Femur (tissue), 1 donor: Measurements from ENCODE around the gene GHR.
"Not testable (repeated sequence)": the region's sequence is repeated elsewhere in the genome, so short reads cannot be mapped to it uniquely, and the experiment has no call there.

Experiments used
- DNase-seq: peaks from one replicate; pipeline ENCODE4 v3.0.0-alpha.2; 2017

GHR gene

DNA sequence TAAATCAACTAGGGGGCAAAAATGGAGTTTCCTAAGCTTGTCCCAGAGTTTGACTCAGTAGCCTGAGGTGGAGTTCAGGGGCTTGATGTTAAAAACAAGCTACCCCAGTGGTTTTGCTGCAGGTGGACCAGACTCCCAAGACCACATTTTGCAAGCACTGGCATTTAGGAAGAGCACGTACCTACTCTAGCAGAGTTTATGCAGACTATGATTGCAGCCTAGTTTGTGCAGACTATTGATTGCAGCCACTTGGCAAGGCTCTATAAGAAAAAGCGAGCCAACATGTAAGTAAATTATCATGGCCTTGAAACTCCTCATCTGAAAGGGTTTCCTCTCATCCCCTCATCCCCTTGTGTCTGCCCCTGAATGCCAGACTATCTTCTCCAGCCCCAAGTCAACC is 231.4 kb downstream of the GHR start:
- DNase-seq: no peak

DNA sequence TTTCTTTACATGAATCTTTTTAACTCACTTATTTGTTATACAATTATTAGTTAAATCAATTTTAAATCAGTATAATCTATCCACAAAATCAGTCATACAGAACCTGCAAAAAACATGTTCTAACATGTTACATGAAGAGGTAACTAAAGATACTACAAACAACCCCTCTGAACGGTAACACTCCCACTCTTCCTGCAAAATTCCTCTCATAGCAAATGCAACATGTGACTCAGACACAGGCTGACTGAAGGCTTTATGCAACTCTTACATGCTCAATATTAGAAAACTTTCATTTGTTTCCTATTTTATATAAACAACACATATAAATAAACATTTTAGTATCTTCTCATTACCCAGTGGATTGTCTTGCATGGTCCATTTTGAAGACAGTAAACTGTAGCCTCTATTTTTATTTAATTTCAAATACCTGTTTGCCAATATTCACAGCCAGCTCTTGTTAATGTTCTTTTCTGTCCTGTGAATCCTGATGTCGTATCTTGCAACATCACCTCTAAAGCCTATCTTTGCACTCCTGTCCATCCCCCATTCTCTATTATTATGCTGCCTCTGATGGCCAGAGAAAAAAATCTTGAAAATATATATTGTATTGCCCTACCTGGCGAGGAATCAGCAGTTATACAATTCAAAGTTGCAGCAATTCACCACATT is 232.9 kb downstream of the GHR start:
- DNase-seq: no peak

DNA sequence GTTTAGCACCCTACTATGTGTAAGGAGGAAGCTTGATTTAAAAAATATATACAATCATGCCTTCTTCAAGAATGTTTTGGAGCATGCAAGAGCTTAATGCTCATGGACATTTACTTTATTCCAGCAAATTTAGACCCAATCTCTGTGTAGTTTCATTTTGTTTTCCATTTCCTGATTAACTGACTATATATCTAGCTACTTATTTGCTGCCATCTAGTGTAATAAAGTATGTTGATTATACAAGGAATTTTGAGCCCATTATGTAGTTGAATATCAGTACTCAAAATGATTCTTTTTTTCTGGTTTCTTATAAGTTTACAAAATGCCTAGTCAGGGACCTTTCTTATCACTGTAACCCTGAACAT is 233.4 kb downstream of the GHR start:
- DNase-seq: no peak

DNA sequence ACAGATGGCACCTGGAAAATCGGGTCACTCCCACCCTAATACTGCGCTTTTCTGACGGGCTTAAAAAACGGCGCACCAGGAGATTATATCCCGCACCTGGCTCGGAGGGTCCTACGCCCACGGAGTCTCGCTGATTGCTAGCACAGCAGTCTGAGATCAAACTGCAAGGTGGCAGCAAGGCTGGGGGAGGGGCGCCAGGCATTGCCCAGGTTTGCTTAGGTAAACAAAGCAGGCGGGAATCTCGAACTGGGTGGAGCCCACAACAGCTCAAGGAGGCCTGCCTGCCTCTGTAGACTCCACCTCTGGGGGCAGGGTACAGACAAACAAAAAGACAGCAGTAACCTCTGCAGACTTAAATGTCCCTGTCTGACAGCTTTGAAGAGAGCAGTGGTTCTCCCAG is 236.6 kb downstream of the GHR start:
- DNase-seq: not testable (repeated sequence)

DNA sequence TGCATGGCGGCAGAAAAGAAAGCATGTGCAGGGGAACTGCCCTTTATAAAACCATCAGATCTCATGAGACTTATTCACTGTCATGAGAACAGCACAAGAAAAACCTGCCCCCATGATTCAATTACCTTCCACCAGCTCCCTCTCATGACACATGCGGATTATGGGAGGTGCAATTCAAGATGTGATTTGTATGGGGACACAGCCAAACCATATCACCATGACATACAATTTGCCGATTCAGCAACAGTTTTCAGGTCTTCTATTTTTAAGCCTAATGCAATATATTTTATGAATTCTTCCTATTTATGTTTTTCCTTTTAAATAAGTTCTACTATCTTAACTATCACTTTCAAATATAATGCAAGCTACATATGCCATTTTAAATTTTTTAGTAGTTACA is 242.6 kb downstream of the GHR start:
- no peak for DNase-seq

DNA sequence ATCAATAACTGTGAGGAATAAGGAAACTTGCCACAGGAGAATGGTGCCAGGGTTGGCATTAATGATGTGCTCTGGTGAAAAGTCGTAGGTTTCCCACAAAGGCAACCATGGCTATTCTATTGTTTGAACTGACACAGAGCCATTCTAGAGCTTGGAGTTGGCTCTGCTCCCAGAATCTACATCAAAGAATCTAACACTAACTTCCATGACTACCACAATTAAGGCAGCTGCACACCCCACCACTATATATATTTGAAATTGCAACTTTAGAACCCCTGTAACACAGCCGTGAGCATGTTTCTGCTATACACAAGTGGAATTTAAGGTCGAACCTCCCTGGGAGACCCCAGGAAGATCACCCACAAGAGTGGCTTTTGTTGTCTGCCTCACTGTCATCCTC is 243.6 kb downstream of the GHR start:
- DNase-seq: no peak

DNA sequence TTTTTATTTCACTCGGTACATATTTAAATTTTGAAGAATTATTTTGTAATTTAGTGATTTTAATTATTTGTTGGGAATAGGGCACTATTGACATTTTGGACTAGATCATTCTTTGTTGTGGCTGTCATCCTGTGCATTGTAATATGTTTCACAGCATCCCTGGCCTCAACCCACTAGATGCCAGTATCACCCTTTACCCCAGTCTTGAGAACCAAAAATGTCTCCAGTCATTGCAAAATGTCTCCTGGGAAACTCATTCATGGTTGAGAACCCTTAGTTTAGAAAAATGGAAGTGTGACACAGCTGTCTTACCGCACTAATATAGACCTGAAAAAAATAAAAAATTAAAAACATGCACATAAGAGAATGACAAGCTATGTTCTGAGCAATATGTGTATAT is 245.0 kb downstream of the GHR start:
- no peak for DNase-seq

DNA sequence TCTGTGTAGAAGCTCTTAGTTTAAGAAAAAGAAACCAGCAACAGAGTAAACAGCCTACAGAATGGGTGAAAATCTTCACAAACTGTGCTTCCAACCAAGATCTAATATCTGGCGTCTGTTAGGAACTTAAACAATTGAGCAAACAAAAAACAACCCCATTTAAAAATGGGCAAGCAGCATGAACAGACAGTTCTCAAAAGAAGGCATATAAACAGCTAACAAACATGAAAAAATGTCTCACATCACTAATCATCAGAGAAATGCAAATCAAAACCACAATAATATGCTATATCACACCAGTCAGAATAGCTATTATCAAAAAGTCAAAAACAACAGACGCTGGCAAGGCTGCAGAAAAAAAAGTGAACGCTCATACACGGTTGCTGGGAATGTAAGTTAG is 249.7 kb downstream of the GHR start:
- no peak for DNase-seq

DNA sequence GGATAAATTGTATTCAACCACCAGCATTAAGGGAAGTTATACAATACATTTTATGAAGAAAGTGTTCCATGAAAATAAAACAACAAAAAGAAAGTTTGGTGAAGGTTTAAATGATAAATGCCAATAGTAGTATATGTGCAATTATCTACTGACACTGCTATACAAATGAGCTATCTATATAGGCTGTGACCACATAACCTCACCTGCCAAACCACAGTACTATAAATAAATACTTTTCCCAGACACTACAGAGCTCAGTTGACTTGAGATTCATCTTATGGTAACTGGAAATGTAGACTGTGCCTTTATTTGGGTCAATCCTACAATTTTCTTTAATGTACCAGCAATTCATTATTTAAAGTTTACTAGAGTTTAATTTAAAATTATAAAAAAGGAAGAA is 252.4 kb downstream of the GHR start:
- DNase-seq: no peak

DNA sequence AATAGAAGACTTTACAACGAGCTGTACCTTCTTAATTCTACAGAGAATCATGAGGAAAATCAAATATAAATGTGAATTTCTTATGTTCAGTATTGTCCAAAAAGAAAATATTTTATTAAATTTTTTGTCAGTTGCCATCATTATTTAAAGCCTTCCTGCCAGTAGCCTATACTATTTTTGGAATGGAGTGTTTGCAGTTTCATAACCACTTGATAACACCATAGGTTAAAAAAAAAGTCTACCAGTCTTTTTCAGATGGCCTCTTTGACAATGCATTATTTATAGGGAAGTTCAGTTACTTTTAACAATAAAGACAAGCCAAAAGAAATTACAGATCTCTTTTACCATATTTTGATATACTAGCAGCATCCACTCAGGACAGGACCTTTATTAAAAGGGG is 253.1 kb downstream of the GHR start:
- DNase-seq: no peak

DNA sequence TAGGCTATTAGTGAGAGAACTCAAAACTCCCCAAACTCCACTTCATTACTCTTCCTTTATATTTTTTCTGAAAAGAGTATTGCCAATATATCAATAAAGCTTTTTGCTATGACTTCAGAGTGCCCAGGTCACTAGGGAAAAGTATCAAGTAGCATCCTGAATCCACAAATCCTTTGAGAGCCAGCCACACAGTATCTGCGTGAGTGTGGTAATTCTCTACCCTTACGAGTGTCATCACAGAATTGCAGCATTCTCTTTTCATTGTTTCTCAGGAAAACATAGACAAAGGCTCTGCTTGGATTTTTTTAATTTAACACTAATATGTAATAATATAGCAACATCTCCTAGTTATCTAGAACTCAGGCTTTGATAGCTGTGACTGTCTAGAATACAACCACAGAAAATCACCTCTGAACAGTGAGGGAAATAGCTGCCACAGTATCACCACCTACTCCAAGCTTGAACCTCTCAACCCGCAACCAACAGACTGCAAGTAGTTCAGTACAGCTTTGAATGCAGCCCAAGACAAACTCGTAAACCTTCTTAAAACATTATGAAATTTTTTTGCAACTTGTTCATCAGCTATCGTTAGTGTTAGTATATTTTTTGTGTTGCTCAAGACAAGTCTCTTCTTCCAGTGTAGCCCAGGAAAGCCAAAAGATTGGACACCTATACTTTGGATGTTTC is 254.1 kb downstream of the GHR start:
- no peak for DNase-seq

DNA sequence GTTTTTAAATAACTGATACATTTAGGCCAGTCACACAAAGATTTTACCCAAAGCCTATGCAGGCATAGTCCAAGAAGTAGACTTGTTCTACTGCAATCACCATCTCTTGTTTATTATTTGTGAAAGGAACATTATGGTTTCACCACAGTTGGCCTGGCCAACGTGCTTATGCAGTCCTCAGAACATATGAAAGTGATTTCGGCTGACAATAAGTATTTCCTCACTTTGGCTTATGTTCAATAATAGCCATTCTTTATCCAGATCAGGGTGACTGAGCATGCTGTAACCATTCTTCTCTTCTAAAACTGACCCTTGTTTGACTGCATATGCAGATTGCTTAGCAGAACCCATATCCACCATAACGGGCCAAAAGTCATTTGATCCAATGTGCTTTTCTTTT is 256.8 kb downstream of the GHR start:
- DNase-seq: no peak

DNA sequence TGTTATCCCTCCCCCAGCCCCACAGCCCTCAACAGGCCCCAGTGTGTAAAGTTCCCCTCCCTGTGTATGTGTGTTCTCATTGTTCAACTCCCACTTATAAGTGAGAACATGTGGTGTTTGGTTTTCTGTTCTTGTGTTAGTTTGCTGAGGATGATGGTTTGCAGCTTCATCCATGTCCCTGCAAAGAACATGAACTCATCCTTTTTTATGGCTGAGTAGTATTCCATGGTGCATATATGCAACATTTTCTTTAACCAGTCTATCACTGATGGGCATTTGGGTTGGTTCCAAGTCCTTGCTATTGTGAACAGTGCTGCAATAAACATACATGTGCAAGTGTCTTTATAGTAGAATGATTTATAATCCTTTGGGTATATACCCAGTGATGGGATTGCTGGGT is 261.8 kb downstream of the GHR start:
- not testable (repeated sequence) for DNase-seq

DNA sequence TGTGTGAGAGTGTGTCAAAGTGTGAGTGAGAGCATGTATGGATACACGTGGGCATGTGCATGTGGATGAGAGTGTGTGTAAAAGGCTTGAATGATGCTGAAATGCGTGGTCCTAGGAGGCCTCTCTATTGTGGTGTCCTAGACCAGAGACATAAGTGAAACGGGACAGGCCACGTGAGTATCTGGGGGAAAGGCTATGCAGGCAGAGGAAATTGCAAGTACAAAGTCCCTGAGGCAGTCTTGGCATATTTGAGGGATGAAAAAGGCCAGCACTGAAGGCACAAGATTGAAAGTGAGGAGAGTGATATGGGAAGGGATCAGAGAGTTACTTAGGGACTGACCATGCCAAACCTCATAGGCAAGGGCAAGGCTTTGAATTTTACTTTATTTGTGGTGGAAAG is 266.2 kb downstream of the GHR start:
- no peak for DNase-seq

DNA sequence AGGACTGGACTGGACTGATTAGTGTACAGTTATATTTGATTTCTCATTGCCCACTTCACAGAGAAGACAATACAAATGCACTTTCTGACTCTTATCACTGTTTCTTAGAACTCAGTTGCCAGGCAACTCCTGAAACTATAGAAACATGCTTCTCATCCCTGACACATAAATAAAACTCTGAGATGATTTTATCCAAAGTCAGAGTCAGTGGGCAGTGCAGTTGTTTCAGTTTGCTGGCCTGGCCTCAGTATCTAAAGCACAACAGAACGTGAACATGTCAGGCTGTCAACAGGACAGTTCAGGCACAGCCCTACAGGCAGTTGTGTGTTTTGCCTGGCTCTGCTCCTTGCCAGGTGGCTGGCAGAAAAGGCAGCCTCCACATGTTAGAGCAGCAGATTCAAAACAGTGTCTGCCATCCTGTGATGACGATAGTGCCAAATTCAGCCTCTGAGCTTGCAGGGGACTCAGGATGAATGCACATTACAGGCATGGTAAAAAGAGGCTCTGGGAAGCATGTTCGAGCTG is 268.2 kb downstream of the GHR start:
- no peak for DNase-seq

DNA sequence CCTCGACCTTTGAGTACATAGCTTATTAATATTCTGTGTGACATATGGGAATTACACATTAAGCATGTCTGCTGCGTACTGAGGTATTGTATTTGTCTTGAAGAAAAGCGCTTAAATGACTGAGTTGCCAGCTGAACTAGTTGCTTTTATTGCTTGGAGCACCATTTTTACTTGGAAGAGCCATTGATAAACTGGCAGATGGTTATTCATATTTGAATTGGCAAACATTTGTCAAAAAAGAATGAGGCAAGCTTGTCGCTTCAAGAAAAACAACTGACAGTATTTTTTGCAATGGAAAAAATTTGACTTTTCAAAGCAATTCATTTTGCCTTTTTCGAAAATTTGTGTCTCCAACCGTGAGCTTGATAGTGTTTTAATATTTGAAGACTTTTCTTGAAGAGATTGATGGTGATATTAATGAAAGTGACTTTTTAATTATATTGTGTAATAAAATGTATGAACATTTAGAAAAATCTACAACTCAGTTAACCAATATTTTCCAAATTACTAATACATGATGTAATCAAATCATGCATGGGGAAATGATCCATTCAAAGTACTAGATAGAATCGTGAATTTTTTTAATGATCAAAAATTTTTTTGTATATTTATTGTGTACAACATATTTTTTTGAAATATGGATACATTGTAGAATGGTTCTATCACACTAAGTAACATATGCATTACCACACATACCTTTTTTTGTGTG is 278.3 kb downstream of the GHR start:
- no peak for DNase-seq

DNA sequence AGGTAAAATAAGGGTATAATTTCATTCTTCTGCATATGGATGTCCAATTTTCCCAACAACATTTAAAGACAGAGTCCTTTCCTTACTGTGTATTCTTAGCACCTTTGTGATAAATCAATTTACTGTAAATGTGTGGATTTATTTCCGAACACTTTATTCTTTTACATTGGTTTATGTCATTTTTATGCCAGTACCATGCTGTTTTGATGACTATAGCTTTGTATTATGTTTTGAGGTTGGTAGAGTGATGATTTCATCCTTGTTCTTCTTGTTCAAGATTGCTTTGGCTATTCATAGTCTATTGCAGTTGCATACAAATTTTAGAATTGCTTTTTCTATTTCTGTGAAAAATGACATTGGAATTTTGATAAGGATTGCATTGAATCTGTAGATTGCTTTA is 280.0 kb downstream of the GHR start:
- DNase-seq: no peak

DNA sequence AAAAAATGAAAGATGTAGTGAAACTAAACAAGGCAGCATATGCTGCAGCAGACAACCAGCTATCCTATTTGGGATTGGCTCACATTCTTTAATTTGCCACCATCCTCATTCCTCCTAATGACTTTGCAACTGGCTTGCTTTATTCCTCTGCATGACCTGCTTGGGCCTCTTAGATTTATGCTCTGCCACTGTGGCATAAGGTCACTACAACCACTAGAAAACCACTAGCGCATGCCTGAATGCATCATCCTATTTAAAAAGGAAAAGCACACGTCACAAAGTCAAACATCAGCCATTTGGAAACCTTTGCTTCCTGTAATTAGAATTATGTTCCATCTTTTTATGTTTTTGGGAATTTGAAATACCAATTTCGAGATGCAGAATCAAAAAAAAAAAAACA is 292.5 kb downstream of the GHR start:
- DNase-seq: peak; percentile 22

DNA sequence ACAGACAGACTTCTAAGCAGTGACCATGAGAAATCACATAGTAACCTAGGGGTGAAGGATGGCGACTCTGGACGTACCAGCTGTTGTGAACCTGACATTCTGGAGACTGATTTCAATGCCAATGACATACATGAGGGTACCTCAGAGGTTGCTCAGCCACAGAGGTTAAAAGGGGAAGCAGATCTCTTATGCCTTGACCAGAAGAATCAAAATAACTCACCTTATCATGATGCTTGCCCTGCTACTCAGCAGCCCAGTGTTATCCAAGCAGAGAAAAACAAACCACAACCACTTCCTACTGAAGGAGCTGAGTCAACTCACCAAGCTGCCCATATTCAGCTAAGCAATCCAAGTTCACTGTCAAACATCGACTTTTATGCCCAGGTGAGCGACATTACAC is 295.4 kb downstream of the GHR start:
- DNase-seq: no peak

DNA sequence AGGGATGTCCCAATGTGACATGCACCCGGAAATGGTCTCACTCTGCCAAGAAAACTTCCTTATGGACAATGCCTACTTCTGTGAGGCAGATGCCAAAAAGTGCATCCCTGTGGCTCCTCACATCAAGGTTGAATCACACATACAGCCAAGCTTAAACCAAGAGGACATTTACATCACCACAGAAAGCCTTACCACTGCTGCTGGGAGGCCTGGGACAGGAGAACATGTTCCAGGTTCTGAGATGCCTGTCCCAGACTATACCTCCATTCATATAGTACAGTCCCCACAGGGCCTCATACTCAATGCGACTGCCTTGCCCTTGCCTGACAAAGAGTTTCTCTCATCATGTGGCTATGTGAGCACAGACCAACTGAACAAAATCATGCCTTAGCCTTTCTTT is 295.8 kb downstream of the GHR start:
- no peak for DNase-seq

DNA sequence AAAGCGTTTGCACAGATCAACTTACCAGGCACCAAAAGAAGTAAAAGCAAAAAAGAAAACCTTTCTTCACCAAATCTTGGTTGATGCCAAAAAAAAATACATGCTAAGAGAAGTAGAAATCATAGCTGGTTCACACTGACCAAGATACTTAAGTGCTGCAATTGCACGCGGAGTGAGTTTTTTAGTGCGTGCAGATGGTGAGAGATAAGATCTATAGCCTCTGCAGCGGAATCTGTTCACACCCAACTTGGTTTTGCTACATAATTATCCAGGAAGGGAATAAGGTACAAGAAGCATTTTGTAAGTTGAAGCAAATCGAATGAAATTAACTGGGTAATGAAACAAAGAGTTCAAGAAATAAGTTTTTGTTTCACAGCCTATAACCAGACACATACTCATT is 297.0 kb downstream of the GHR start:
- DNase-seq: no peak

DNA sequence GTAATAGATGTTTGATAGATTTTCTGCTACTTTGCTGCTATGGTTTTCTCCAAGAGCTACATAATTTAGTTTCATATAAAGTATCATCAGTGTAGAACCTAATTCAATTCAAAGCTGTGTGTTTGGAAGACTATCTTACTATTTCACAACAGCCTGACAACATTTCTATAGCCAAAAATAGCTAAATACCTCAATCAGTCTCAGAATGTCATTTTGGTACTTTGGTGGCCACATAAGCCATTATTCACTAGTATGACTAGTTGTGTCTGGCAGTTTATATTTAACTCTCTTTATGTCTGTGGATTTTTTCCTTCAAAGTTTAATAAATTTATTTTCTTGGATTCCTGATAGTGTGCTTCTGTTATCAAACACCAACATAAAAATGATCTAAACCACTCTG is 298.2 kb downstream of the GHR start:
- DNase-seq: no peak

DNA sequence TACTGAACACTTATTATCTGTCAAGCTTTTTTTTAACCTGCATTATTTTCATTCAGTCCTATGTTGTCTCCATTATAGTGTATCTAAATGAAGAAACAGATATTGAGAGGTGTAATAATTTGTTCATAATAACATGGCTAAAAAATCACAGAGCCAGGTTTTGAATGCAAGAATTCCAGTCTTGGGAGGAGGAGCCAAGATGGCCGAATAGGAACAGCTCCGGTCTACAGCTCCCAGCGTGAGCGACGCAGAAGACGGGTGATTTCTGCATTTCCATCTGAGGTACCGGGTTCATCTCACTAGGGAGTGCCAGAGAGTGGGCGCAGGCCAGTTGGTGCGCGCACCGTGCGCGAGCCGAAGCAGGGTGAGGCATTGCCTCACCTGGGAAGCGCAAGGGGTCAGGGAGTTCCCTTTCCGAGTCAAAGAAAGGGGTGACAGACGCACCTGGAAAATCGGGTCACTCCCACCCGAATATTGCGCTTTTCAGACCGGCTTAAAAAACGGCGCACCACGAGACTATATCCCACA is 311.4 kb downstream of the GHR start:
- DNase-seq: not testable (repeated sequence)

DNA sequence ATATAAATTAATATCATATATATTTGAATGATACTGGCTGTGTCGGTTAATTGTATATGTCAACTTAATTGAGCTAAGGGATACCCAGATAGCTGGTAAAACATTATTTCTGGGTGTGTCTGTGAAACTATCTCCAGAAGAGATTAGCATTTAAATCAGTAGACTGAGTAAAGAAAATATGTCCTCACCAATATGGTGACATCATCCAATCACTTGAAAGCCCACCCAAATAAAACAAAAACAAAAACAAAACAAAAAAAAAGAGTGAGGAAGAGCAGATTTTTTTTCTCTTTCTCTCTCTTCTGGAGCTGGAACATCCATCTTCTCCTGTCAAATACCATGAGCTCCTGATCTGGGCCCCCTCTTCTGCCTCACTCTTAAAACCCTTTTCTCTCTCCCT is 317.7 kb downstream of the GHR start:
- no peak for DNase-seq
